HG02970 (cell line): ENCODE results near the gene MYD88.

Experiments used
- ATAC-seq: cut with Tn5 transposase; IDR thresholded peaks from one replicate; pipeline ENCODE4 v1.9.1; 2021; ENCODE audit warnings: mild to moderate bottlenecking, moderate library complexity, moderate number of reproducible peaks; ENCODE audit not compliant: unreplicated experiment, low FRiP score

MYD88 gene

DNA sequence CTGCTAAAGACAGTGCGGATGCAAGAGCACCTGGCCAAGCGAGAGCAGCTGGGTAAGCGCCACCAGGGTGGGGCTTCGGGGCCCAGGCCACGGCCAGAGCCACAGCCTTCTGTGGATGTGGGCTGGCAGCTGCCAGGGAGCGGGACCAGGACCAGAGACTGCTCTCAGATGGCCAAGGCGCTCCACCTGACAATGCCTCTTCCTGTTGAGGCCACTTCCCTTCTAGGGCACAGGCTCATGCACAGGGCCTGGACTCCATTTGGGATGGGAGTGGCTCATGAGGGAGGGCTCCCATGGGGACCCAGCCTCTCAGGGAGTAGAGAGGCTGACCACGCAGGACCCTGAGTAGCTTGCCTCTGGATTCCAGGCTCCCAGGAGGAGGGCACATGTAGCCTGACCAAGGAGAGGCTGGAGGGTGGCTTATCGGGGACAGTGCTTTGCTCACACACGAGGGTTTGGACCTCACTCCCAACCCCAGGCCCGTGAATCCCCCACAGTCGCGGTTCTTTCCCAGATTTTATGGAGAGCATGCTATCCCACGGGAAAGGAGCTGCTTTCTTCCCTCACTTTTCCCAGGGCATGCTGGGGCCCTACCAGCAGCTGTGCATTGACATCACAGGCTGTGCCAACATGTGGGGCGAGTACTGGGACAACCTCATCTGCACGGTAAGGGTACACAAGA, 26.6 kb upstream of the MYD88 start:
- no peak for ATAC-seq

DNA sequence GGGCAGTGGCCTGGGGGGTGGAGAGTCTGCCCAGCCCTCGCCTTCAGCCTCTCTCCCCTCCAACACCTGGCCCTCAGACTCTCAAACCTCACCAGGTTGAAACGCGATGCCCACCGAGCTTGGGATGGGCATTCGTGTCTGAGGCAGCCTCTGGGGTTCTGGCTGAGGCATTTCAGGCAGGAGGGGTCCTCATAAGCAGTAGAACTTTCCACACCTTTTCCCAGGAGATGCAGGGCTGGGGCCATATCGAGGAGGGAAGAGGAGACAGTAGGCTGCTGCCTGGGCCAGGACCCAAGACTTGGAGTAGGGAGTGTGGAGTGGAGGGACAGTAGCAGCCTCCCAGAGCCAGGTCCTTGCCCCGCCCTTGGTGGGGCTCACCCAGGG, 26.1 kb upstream of the MYD88 start:
- ATAC-seq = no peak

DNA sequence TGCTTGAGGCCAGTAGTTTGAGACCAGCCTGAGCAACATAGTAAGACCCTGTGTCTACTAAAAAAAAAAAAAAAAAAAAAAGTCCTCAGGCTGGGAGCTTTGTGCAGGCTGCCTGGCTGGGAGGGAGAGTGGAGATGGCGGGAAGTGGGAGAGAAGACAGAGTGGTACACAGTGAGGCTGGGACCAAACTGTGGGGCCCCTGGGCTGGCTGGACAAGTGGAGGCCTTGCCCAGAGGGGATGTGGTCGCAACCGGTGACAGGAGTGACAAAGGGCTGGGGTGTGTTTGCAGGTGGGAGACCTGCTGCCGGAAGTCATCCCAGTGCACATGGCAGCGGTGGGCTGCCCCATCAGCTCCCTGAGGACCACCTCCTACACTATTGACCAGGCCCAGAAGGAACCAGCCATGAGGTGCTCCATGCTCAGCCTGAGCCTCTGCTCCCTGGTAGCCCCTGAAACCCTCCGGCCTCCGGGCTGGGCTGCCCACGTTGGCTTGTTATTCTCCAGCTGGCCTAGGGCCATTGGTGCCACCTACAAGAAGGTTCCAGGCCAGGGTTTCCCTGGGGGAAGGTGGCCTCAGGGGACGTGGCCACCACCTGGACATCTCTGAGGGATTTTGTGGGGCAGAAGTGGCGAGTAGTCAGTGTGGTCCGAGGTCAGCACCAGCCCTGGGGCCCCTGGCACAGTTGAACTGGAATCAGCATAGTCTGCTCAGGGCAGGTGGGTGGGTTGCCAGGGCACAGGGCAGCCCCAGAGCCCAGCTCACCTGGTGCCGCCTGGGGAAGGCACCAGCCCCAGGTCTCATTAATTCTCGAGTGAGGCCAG, 24.2 kb upstream of the MYD88 start:
- ATAC-seq = no peak

DNA sequence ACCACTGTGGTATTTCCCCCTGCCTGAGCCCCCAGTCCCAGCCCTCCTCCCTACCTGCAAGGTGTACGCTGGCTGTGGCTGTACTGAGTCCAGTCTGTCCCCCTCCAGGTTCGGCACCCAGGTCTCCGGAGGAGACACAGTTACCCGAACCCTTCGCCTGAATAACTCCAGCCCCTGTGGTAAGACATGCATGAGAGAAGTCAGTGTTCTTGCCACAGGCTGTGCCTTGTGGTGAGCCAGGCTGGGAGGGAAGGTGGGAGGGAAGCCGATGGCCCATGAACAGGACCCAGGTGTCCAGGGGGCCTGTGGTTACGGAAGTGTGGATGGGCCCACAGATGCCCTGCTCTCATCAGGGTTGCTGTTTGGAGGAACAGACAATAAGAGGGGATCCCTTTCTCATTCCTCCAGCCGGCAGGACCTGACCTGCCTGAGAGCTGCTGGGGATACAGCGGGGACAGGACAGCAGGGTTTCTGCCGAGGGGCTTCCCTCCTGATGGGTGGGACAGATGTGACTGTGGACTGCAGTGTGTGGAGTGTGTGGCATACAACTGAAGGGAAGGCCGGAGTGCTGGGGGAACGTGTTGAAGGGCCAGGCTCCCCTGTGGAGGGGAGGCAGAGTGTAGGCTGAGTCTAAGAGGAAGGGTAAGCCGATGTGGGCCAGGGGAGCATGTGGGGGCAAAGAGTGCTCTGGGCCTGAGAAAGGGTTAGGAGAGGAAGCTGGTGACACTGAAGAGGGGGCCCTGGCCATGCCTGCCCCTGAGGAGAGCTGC, 23.4 kb upstream of the MYD88 start:
- ATAC-seq = no peak

- no peak for ATAC-seq
Measured at GRCh38 chr3:38115645-38116427, 22.6 kb upstream of the MYD88 start.

DNA sequence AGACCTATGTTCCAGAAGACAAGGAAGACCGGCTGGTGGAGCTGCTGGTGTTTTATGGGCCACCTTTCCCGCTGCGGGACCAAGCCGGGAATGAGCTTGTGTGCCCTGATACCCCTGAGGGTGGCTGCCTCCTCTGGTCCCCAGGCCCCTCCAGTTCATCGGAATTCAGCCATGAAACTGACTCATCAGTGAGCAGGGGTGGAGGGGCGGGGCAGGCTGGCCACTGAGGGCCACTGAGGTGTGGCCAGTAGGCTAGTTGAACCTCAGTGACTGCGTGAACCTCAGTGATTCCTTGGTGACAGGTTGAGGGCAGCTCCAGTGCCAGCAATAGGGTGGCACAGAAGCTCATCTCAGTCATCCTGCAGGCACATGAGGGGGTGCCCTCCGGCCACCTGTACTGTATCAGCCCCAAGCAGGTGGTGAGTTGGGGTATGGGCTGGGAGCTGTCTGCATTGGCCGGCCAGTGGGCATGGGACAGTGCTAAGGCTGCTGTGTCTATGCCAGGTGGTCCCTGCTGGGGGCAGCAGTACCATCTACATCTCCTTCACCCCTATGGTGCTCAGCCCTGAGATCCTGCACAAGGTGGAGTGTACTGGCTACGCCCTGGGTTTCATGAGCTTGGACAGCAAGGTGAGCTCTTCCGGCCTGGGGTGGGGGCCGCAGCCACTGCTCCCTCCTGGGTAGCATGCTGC, 21.8 kb upstream of the MYD88 start:
- no peak for ATAC-seq

DNA sequence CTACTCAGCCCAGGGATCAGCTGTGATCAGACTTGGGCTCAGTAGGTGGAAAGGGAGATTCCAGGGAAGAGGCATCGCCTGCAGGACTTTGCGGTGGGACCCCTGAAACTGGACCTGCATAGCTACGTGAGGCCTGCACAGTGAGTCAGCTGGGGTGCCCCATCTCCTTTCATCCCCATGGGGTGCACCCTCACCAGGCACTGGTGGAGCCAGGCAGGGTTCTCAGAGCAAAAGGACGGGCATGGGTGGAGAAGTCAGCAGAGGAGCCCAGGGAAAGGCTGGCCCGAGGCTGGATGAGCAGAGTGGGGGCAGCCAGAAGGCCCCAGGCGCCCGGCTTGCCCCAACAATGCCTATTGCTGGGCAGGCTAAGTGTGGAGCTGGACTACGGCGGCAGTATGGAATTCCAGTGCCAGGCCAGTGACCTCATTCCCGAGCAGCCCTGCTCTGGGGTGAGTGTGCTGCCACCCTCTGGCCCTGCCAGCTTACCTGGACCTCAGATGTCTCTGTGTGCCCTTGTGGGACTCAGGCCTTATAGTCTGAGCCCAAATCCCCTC, 21.2 kb upstream of the MYD88 start:
- ATAC-seq = no peak

DNA sequence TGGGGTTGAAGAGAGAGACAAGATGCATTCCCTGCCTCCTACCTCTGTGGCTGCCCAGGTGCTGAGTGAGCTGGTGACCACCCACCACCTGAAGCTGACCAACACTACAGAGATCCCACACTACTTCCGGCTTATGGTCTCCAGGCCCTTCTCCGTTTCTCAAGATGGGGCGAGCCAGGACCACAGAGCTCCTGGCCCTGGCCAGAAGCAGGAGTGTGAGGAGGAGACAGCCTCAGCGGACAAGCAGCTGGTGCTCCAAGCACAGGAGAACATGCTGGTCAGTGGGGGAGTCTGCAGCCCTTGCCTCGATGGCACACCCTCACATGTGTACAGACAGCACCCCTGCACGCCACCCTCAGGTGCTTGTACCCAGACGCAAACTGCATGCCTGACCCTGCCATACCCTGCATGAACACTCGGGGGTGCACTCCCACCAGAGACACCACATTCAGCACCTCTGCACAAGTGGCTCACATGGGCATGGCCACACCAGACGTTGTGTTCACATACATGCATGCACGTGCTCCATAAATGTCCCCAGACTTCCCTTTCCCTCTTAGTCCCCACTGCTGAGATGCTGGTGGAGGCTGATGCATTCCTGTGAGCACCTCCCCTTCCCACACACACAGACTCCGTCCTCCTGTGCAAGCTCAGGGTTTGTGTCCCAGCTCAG, 20.6 kb upstream of the MYD88 start:
- ATAC-seq = no peak

GRCh38 chr3:38118421-38119247, 19.8 kb upstream of the MYD88 start:
- ATAC-seq = no peak

DNA sequence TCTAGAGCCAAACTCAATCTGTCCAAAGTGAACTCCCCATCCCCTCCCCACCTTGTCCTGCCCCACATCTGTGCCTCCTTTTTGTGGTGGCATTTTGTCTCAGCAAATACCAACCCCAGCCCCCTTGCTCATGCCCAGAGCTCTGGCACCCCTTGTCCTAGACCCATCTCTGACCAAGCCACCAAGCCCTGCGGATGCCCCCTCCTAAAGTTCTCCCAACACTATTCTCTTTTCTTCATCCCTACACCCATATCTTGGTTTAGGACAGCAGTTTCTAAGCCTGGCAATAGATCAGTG, 19.3 kb upstream of the MYD88 start:
- ATAC-seq = no peak

DNA sequence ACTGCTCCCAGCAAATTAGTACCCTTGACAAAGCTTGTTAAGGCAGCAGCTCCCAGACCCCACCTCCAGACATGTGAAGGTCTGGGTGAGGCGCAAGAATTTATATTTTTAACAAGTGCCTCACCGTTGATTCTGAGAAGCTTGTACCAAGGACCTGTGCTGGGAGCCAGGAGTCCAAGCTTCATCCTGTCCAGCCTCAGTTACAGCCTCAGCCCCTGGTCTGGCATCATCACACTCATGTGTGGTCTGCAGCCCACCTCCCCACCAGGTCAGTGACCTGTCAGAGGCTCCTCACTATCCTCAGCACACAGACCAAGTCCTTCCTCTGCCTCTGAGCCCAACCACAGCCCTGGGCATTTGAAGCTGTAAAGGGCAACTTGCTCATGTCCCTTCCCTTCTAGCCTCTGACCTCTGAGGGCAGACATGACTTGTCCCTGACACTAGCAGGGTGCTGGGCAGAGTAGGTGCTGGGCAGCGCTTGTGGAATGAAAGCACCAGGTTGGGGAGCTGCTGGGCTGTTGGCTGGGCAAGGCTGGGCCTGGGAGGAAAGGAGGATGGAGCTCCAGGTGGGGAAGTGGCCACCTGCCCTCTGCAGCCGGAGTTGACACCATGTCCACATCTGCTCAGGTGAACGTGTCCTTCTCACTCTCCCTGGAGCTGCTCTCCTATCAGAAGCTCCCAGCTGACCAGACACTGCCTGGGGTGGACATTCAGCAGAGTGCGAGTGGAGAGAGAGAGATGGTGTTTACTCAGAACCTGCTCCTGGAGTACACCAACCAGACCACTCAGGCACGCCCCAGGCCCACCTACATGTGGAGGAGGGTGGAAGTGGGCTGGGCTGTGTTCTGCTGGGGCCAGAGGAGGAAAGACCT, 18.4 kb upstream of the MYD88 start:
- ATAC-seq = no peak

GRCh38 chr3:38120693-38121450, 17.6 kb upstream of the MYD88 start:
- ATAC-seq = no peak

DNA sequence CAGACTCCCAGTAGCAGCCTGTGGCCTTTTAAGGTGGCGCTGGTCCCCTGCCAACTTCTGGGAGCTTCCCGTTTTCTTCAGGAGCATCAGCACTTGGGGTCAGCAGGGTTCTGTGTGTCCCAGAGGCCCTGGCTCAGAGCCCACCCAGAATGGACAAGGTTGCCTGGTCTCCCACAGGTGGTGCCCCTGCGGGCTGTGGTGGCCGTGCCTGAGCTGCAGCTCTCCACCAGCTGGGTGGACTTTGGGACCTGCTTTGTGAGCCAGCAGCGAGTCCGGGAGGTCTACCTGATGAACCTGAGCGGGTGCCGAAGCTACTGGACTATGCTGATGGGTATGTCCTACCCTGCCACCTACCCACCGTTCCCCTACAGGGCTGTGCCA, 17.0 kb upstream of the MYD88 start:
- no peak for ATAC-seq

- no peak for ATAC-seq
Measured at GRCh38 chr3:38121832-38122461, 16.5 kb upstream of the MYD88 start.

- ATAC-seq = no peak
Measured at GRCh38 chr3:38122712-38123290, 15.7 kb upstream of the MYD88 start.
